ENCODE results near the gene HSD11B1. TPM values are rescaled to one million over a fixed set of nuclear protein-coding genes. Genes with fewer than 3 reads are reported as not detected.

HSD11B1 gene
- total RNA-seq, 5 donors from 2014 or later (not counting 1 experiment from before 2014, with no cell fraction given), result 0.41 to 1.1 TPM; not detected in 3

- WGBS (ENCODE audit: insufficient coverage), result 100% methylated on average over 1 of the region's 3 CpGs
- H3K27ac ChIP-seq (ENCODE audit: low read length), result no peak overlapping the region
- no peaks in the 10 kb centered on the region for H3K36me3 ChIP-seq (ENCODE audit: control insufficient read depth in 2 of 2, extremely low read depth in 1 of 2, insufficient read depth in 1 of 2, low read length in 1 of 2)
- no peak overlapping the region for H3K27ac Mint-ChIP-seq
- H3K27me3 ChIP-seq (replicated peaks in 1 of 2; ENCODE audit: control insufficient read depth in 2 of 2, extremely low read depth in 1 of 2, insufficient read depth in 2 of 2, low read length in 1 of 2), result peaks cover 0 to 2% of the 10 kb centered on the region in 2 experiments
- H3K9me3 Mint-ChIP-seq, result no peaks in the 10 kb centered on the region
- no peak overlapping the region for H3K4me3 ChIP-seq (ENCODE audit: control insufficient read depth in 1 of 2, extremely low read depth in 1 of 2, low read length in 1 of 2)
- ChIA-PET CTCF (no interaction called here), POLR2A (no interaction called here)
- peaks cover 0 to 5% of the 10 kb centered on the region in 2 donors for H3K27me3 Mint-ChIP-seq
- no peak overlapping the region for H3K4me3 Mint-ChIP-seq
- DNase-seq (no peak), ATAC-seq (replicated peaks in 1 of 4) (no peak)
- H3K4me1 ChIP-seq (ENCODE audit: control insufficient read depth in 1 of 2, extremely low read depth in 1 of 2, insufficient read depth in 2 of 2, low read length in 2 of 2), result no peaks in the 10 kb centered on the region
- H3K36me3 Mint-ChIP-seq, result no peaks in the 10 kb centered on the region
- no peaks in the 10 kb centered on the region for H3K9me3 ChIP-seq
- H3K4me1 Mint-ChIP-seq, result peaks cover 7 to 13% (median 10%) of the 10 kb centered on the region in 3 donors
These were observed 41.7 kb upstream of the HSD11B1 start for GRCh38 chr1:209662879-209663327.

- H3K4me1 ChIP-seq (ENCODE audit: control insufficient read depth in 1 of 2, extremely low read depth in 1 of 2, insufficient read depth in 2 of 2, low read length in 2 of 2), result no peaks in the 10 kb centered on the region
- Mint-ChIP-seq H3K9me3 (peaks cover 0 to 3% (median 0%) of the 10 kb centered on the region in 3 donors), H3K27ac (no peak overlapping the region), H3K36me3 (no peaks in the 10 kb centered on the region), H3K27me3 (peaks cover 0 to 3% of the 10 kb centered on the region in 2 donors), H3K4me1 (peaks cover 3 to 11% (median 6%) of the 10 kb centered on the region in 3 donors), H3K4me3 (no peak overlapping the region)
- no peak for DNase-seq
- H3K27ac ChIP-seq (ENCODE audit: low read length), result no peak overlapping the region
- ChIA-PET CTCF (interaction anchor here in 1 of 2 donors (0.9 kb wide), 1 partner anchor 56 kb away, joined by 3 read pairs; no protein-coding TSS in a partner anchor), POLR2A (no interaction called here)
- H3K27me3 ChIP-seq (replicated peaks in 1 of 2; ENCODE audit: control insufficient read depth in 2 of 2, extremely low read depth in 1 of 2, insufficient read depth in 2 of 2, low read length in 1 of 2), result no peaks in the 10 kb centered on the region
- no peak overlapping the region for H3K4me3 ChIP-seq (ENCODE audit: control insufficient read depth in 1 of 2, extremely low read depth in 1 of 2, low read length in 1 of 2)
- ATAC-seq (replicated peaks in 1 of 4), result no peak
- H3K36me3 ChIP-seq (ENCODE audit: control insufficient read depth in 2 of 2, extremely low read depth in 1 of 2, insufficient read depth in 1 of 2, low read length in 1 of 2), result no peaks in the 10 kb centered on the region
- no CpG with 5 or more reads among the region's 1 CpG for WGBS (ENCODE audit: insufficient coverage)
- no peaks in the 10 kb centered on the region for H3K9me3 ChIP-seq
These were observed 37.5 kb upstream of the HSD11B1 start for GRCh38 chr1:209667103-209667502.

DNA sequence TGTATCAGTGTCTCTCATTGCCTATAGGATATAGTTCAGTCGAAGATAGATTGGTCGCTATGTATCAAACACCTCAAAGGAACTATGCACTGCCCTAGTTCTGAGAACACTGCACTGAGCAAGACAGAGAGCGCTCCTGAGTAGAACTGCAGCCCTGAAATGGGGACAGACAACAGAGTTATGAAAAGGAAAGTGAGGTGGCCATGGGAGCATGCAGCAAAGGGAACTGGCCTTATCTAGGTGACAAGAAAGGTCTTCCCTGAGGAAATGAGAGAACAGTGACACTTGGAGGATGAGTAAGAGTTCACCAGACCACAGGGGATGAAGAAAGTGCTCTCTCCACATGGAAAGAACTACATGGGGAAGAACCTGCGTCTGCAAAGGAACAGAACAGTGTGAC is 36.9 kb upstream of the HSD11B1 start:
- no peak for DNase-seq
- ChIA-PET POLR2A (no interaction called here), CTCF (no interaction called here)
- H3K27me3 Mint-ChIP-seq, result peaks cover 0 to 3% of the 10 kb centered on the region in 2 donors
- no peak overlapping the region for H3K27ac ChIP-seq (ENCODE audit: low read length)
- no peaks in the 10 kb centered on the region for H3K9me3 ChIP-seq
- H3K36me3 ChIP-seq (ENCODE audit: control insufficient read depth in 2 of 2, extremely low read depth in 1 of 2, insufficient read depth in 1 of 2, low read length in 1 of 2), result no peaks in the 10 kb centered on the region
- H3K4me1 Mint-ChIP-seq, result peaks cover 5 to 16% (median 7%) of the 10 kb centered on the region in 3 donors
- H3K4me3 ChIP-seq (ENCODE audit: control insufficient read depth in 1 of 2, extremely low read depth in 1 of 2, low read length in 1 of 2), result no peak overlapping the region
- no peak overlapping the region for H3K4me3 Mint-ChIP-seq
- no peaks in the 10 kb centered on the region for H3K27me3 ChIP-seq (replicated peaks in 1 of 2; ENCODE audit: control insufficient read depth in 2 of 2, extremely low read depth in 1 of 2, insufficient read depth in 2 of 2, low read length in 1 of 2)
- 88% methylated on average over 3 of the region's 4 CpGs for WGBS (ENCODE audit: insufficient coverage)
- no peak for ATAC-seq (replicated peaks in 1 of 4)
- H3K36me3 Mint-ChIP-seq, result no peaks in the 10 kb centered on the region
- H3K9me3 Mint-ChIP-seq, result peaks cover 0 to 3% (median 0%) of the 10 kb centered on the region in 3 donors
- H3K4me1 ChIP-seq (ENCODE audit: control insufficient read depth in 1 of 2, extremely low read depth in 1 of 2, insufficient read depth in 2 of 2, low read length in 2 of 2), result no peaks in the 10 kb centered on the region
- no peak overlapping the region for H3K27ac Mint-ChIP-seq

- 89% methylated on average over 1 of the region's 1 CpG for WGBS (ENCODE audit: insufficient coverage)
- H3K27ac Mint-ChIP-seq, result no peak overlapping the region
- peaks cover 15 to 16% of the 10 kb centered on the region in 2 donors for H3K27me3 Mint-ChIP-seq
- CTCF ChIA-PET, result no interaction called here
- ATAC-seq (replicated peaks in 1 of 4) (no peak), DNase-seq (no peak)
- Histone ChIP-seq H3K27me3 (replicated peaks in 1 of 2; ENCODE audit: control insufficient read depth in 2 of 2, extremely low read depth in 1 of 2, insufficient read depth in 2 of 2, low read length in 1 of 2) (peaks cover 0 to 8% of the 10 kb centered on the region in 2 experiments), H3K4me1 (ENCODE audit: control insufficient read depth in 1 of 2, extremely low read depth in 1 of 2, insufficient read depth in 2 of 2, low read length in 2 of 2) (peaks cover 2 to 22% of the 10 kb centered on the region in 2 experiments), H3K9me3 (no peaks in the 10 kb centered on the region), H3K27ac (ENCODE audit: low read length) (no peak overlapping the region), H3K36me3 (ENCODE audit: control insufficient read depth in 2 of 2, extremely low read depth in 1 of 2, insufficient read depth in 1 of 2, low read length in 1 of 2) (no peaks in the 10 kb centered on the region), H3K4me3 (ENCODE audit: control insufficient read depth in 1 of 2, extremely low read depth in 1 of 2, low read length in 1 of 2) (no peak overlapping the region)
- no peak overlapping the region for H3K4me3 Mint-ChIP-seq
- POLR2A ChIA-PET, result no interaction called here
- H3K4me1 Mint-ChIP-seq, result peaks cover 32 to 43% (median 35%) of the 10 kb centered on the region in 3 donors
- H3K36me3 Mint-ChIP-seq, result no peaks in the 10 kb centered on the region
- H3K9me3 Mint-ChIP-seq, result peaks cover 0 to 3% (median 0%) of the 10 kb centered on the region in 3 donors
These were observed 34.1 kb upstream of the HSD11B1 start for GRCh38 chr1:209670441-209671082.

- peaks cover 0 to 3% (median 0%) of the 10 kb centered on the region in 3 donors for H3K9me3 Mint-ChIP-seq
- H3K36me3 Mint-ChIP-seq, result no peaks in the 10 kb centered on the region
- H3K4me3 Mint-ChIP-seq, result no peak overlapping the region
- POLR2A ChIA-PET, result no interaction called here
- peaks cover 33 to 35% of the 10 kb centered on the region in 2 donors for H3K27me3 Mint-ChIP-seq
- Histone ChIP-seq H3K4me3 (ENCODE audit: control insufficient read depth in 1 of 2, extremely low read depth in 1 of 2, low read length in 1 of 2) (no peak overlapping the region), H3K27ac (ENCODE audit: low read length) (no peak overlapping the region), H3K36me3 (ENCODE audit: control insufficient read depth in 2 of 2, extremely low read depth in 1 of 2, insufficient read depth in 1 of 2, low read length in 1 of 2) (no peaks in the 10 kb centered on the region), H3K27me3 (replicated peaks in 1 of 2; ENCODE audit: control insufficient read depth in 2 of 2, extremely low read depth in 1 of 2, insufficient read depth in 2 of 2, low read length in 1 of 2) (peaks cover 3 to 17% of the 10 kb centered on the region in 2 experiments), H3K4me1 (ENCODE audit: control insufficient read depth in 1 of 2, extremely low read depth in 1 of 2, insufficient read depth in 2 of 2, low read length in 2 of 2) (peaks cover 2 to 27% of the 10 kb centered on the region in 2 experiments), H3K9me3 (no peaks in the 10 kb centered on the region)
- WGBS (ENCODE audit: insufficient coverage), result 33% methylated on average over 5 of the region's 5 CpGs
- peak overlapping the region in 1 of 2 donors; percentile 48 for H3K27ac Mint-ChIP-seq
- H3K4me1 Mint-ChIP-seq, result peaks cover 40 to 51% (median 41%) of the 10 kb centered on the region in 3 donors
- CTCF ChIA-PET, result interaction anchor here in 1 of 2 donors (0.5 to 0.8 kb wide), 3 partner anchors 9 to 234 kb away, joined by 3 to 5 read pairs (median 4); partner anchors contain the start of gene LAMB3
- ATAC-seq (replicated peaks in 1 of 4) (peak in 3 of 4 experiments; percentile 34 to 67 (median 52)), DNase-seq (peak in 2 of 35 experiments; percentile 31 to 57)
These were observed 31.7 kb upstream of the HSD11B1 start for GRCh38 chr1:209672705-209673630.

Data from T-cell (primary cell).